Mammary epithelial cell (primary cell): Measurements from ENCODE around the gene SPIN1.

Experiments
- CTCF ChIP-seq, 2 donors: IDR thresholded peaks in 1 of 2; conservative IDR thresholded peaks in 1 of 2; 2 replicates each; pipeline ENCODE4 v1.5.1; 2011 to 2012; ENCODE audit warnings: inconsistent platforms in 2 of 2, low read length in 2 of 2, mild to moderate bottlenecking in 2 of 2, control low read depth in 1 of 2, low read depth in 1 of 2; ENCODE audit not compliant: insufficient read depth in 1 of 2; ENCODE audit errors: extremely low read depth in 1 of 2
- EZH2 ChIP-seq: IDR thresholded peaks from 2 replicates; pipeline ENCODE4 v1.6.1; 2012; ENCODE audit warnings: low read length, inconsistent platforms, borderline replicate concordance

- TF ChIP-seq EZH2 (no peak), CTCF (conservative IDR thresholded peaks at IDR 0.05 in 1 of 2, IDR thresholded peaks at IDR 0.05 in 1 of 2; ENCODE audit: extremely low read depth in 1 of 2, insufficient read depth in 1 of 2, low read depth in 1 of 2, low read length in 2 of 2) (peak in 1 of 2 donors; percentile 3)
Observed at GRCh38 chr9:88387552-88388202, 567 bp upstream of the SPIN1 start.
